Activated T-helper 1 cell treated with Interleukin-2 at 50 U/mL for 16 hours (primary cell): ENCODE results near the gene ZCCHC3.
A peak's percentile ranks its signal among the peaks of the same experiment; 100 is the strongest.

Experiments used
- DNase-seq: peaks from one replicate; pipeline ENCODE4 v3.0.0-alpha.2; 2020; ENCODE audit warnings: low read depth

ZCCHC3 gene

GRCh38 chr20:284172-284571 is 13.2 kb upstream of the ZCCHC3 start:
- no peak for DNase-seq

GRCh38 chr20:286508-286907 is 10.9 kb upstream of the ZCCHC3 start:
- DNase-seq: no peak

GRCh38 chr20:288956-289692 is 8.2 kb upstream of the ZCCHC3 start:
- no peak for DNase-seq

GRCh38 chr20:289693-290083 is 7.7 kb upstream of the ZCCHC3 start:
- no peak for DNase-seq

GRCh38 chr20:290084-290831 is 7.1 kb upstream of the ZCCHC3 start, which contains the start of gene C20orf96:
TSS of gene C20orf96 (minus strand) at chr20:290750. CDS start at chr20:290610, 140 bp downstream.
- peak; percentile 74 for DNase-seq

- no peak for DNase-seq
These were observed 2.8 kb upstream of the ZCCHC3 start for GRCh38 chr20:294602-295001.

- no peak for DNase-seq
These were observed 1.6 kb upstream of the ZCCHC3 start for GRCh38 chr20:295804-296203.

- DNase-seq: peak; percentile 22
These were observed 780 bp downstream of the ZCCHC3 start for GRCh38 chr20:297925-298775.

- no peak for DNase-seq
These were observed 1.5 kb downstream of the ZCCHC3 start for GRCh38 chr20:298776-299391.

GRCh38 chr20:300345-300990 is 3.1 kb downstream of the ZCCHC3 start:
- DNase-seq: no peak

GRCh38 chr20:301886-302848 is 4.8 kb downstream of the ZCCHC3 start:
- DNase-seq: no peak

- no peak for DNase-seq
These were observed 8.4 kb downstream of the ZCCHC3 start for GRCh38 chr20:305745-306144.

- DNase-seq: no peak
These were observed 11.2 kb downstream of the ZCCHC3 start for GRCh38 chr20:308427-309038.

- no peak for DNase-seq
These were observed 12.0 kb downstream of the ZCCHC3 start for GRCh38 chr20:309306-309840.

- peak; percentile 44 for DNase-seq
These were observed 12.7 kb downstream of the ZCCHC3 start for GRCh38 chr20:309841-310644.

- DNase-seq: no peak
These were observed 13.3 kb downstream of the ZCCHC3 start for GRCh38 chr20:310645-311044.

- DNase-seq: no peak
These were observed 14.2 kb downstream of the ZCCHC3 start for GRCh38 chr20:311609-312008.

- no peak for DNase-seq
These were observed 14.7 kb downstream of the ZCCHC3 start for GRCh38 chr20:312067-312466.

- DNase-seq: no peak
These were observed 15.5 kb downstream of the ZCCHC3 start for GRCh38 chr20:312866-313265.
